ENCODE results near the gene INPP4B. TPM values are rescaled to one million over a fixed set of nuclear protein-coding genes. Genes with fewer than 3 reads are reported as not detected.

INPP4B gene
- total RNA-seq, 1 experiment from 2014 or later, result not detected

DNA sequence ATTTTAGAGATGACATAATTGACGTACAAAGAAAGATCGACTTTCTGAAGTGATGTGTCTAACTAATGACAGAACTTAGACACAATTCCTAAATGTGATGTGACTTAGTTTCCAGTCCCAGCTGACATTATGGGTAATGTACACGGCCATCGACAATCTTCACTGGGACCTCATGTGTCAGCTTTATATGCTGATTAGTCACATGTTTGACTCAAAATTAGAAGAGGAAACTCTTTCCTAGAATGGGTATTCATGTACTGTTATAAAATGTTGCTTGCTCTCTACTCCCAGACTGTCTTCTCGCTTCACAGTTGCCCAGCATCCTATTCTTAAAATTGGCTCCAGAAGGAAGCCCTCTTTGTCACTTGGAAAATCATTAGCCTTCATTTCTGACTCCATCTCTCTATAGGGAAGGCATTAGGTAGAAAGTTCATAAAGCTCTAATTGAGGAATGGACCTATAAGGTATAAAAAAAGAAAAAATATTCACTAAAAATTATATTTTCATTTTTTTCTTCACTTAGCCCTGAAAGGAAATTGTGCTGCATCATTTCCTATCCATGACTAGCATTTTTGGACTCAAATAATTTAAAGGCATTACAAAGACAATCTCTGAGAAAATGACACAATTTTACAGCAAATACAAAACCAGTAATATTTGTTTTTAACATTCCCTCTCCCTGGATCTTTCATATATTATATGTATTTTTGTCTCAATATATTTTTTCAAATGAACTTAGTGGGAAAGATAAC, 554.6 kb downstream of the INPP4B start:
- no peak overlapping the region for H3K4me3 ChIP-seq (ENCODE audit: low read length)
- no peaks in the 10 kb centered on the region for H3K9me3 ChIP-seq (ENCODE audit: low read length)
- H4K20me1 ChIP-seq (ENCODE audit: insufficient read depth, low read depth, low read length), result no peaks in the 10 kb centered on the region
- DNase-seq, result no peak
- no peaks in the 10 kb centered on the region for H3K4me1 ChIP-seq (ENCODE audit: low read length)
- no peaks in the 10 kb centered on the region for H3K36me3 ChIP-seq (ENCODE audit: insufficient read depth, low read length)
- H3K79me2 ChIP-seq (ENCODE audit: low read length), result no peaks in the 10 kb centered on the region
- H3K27me3 ChIP-seq (ENCODE audit: low read length), result no peaks in the 10 kb centered on the region
- H3K4me2 ChIP-seq (ENCODE audit: low read depth, low read length, poor library complexity, severe bottlenecking), result no peak overlapping the region
- no peak overlapping the region for H3K27ac ChIP-seq (ENCODE audit: low read length)
- H3K9me2 ChIP-seq (replicated peaks; ENCODE audit: insufficient read depth, low read length), result no peaks in the 10 kb centered on the region
- no peak overlapping the region for H2AFZ ChIP-seq (ENCODE audit: low read length)
- H3K9ac ChIP-seq (ENCODE audit: low read length), result no peak overlapping the region

- Histone ChIP-seq H3K27me3 (ENCODE audit: low read length) (no peaks in the 10 kb centered on the region), H3K36me3 (ENCODE audit: insufficient read depth, low read length) (no peaks in the 10 kb centered on the region), H3K9me2 (replicated peaks; ENCODE audit: insufficient read depth, low read length) (no peaks in the 10 kb centered on the region), H2AFZ (ENCODE audit: low read length) (no peak overlapping the region), H4K20me1 (ENCODE audit: insufficient read depth, low read depth, low read length) (no peaks in the 10 kb centered on the region), H3K27ac (ENCODE audit: low read length) (no peak overlapping the region), H3K4me3 (ENCODE audit: low read length) (no peak overlapping the region), H3K79me2 (ENCODE audit: low read length) (no peaks in the 10 kb centered on the region), H3K9me3 (ENCODE audit: low read length) (no peaks in the 10 kb centered on the region), H3K9ac (ENCODE audit: low read length) (no peak overlapping the region), H3K4me1 (ENCODE audit: low read length) (no peaks in the 10 kb centered on the region), H3K4me2 (ENCODE audit: low read depth, low read length, poor library complexity, severe bottlenecking) (no peak overlapping the region)
- no peak for DNase-seq
These were observed 558.7 kb downstream of the INPP4B start for GRCh38 chr4:142287371-142287770.

- H3K4me2 ChIP-seq (ENCODE audit: low read depth, low read length, poor library complexity, severe bottlenecking), result no peak overlapping the region
- no peaks in the 10 kb centered on the region for H4K20me1 ChIP-seq (ENCODE audit: insufficient read depth, low read depth, low read length)
- no peaks in the 10 kb centered on the region for H3K36me3 ChIP-seq (ENCODE audit: insufficient read depth, low read length)
- H3K27ac ChIP-seq (ENCODE audit: low read length), result no peak overlapping the region
- H3K9me2 ChIP-seq (replicated peaks; ENCODE audit: insufficient read depth, low read length), result no peaks in the 10 kb centered on the region
- H3K27me3 ChIP-seq (ENCODE audit: low read length), result no peaks in the 10 kb centered on the region
- H3K9me3 ChIP-seq (ENCODE audit: low read length), result no peaks in the 10 kb centered on the region
- no peak for DNase-seq
- H3K79me2 ChIP-seq (ENCODE audit: low read length), result no peaks in the 10 kb centered on the region
- no peak overlapping the region for H2AFZ ChIP-seq (ENCODE audit: low read length)
- H3K9ac ChIP-seq (ENCODE audit: low read length), result no peak overlapping the region
- no peak overlapping the region for H3K4me3 ChIP-seq (ENCODE audit: low read length)
- H3K4me1 ChIP-seq (ENCODE audit: low read length), result no peaks in the 10 kb centered on the region
These were observed 560.9 kb downstream of the INPP4B start for GRCh38 chr4:142285222-142285583.

DNA sequence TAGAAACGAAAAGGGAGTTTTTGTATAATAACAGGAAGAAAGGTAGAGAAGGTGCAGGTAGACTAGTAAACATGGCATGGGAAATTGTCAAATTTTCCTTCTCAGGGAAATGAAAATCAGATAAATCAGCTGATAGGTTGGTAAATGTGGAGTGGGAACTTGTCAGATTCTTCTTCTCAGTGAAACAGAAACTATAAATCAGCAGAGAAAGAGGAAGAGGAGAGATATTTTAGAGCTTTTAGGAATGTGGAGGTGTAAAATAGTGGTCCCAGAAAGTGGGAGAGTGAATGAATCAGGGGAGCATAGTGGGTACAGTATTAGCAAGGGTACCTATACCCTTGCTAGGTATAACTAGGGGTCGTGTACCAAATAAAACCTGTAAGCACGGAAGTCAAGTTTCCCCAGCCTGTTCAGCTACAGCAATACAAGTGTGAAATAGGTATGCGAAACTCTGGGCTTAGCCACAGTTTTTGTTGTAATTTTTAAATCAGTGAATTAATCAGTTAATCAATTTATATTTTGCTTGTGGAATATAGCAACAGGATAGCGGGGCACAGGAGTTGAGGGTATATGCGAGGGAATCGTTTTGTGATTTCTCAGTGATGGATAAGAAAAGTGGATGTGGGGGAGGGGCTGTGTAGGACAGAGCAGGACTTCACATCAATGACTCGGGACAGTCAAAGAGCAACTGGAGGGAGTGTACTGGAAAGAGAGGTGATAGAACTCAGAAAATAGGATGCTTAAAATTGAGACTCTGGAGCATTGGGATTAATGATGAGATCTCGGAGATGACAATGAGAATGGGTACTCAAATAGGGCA, 561.5 kb downstream of the INPP4B start:
- H3K36me3 ChIP-seq (ENCODE audit: insufficient read depth, low read length), result no peaks in the 10 kb centered on the region
- H3K9me2 ChIP-seq (replicated peaks; ENCODE audit: insufficient read depth, low read length), result no peaks in the 10 kb centered on the region
- H3K9ac ChIP-seq (ENCODE audit: low read length), result no peak overlapping the region
- H3K9me3 ChIP-seq (ENCODE audit: low read length), result no peaks in the 10 kb centered on the region
- H4K20me1 ChIP-seq (ENCODE audit: insufficient read depth, low read depth, low read length), result no peaks in the 10 kb centered on the region
- H3K4me3 ChIP-seq (ENCODE audit: low read length), result no peak overlapping the region
- no peak overlapping the region for H2AFZ ChIP-seq (ENCODE audit: low read length)
- no peaks in the 10 kb centered on the region for H3K4me1 ChIP-seq (ENCODE audit: low read length)
- H3K4me2 ChIP-seq (ENCODE audit: low read depth, low read length, poor library complexity, severe bottlenecking), result no peak overlapping the region
- no peak for DNase-seq
- H3K27ac ChIP-seq (ENCODE audit: low read length), result no peak overlapping the region
- H3K27me3 ChIP-seq (ENCODE audit: low read length), result no peaks in the 10 kb centered on the region
- H3K79me2 ChIP-seq (ENCODE audit: low read length), result no peaks in the 10 kb centered on the region

GRCh38 chr4:142282870-142283431, 563.1 kb downstream of the INPP4B start:
- peak; percentile 57 for DNase-seq
- Histone ChIP-seq H3K36me3 (ENCODE audit: insufficient read depth, low read length) (no peaks in the 10 kb centered on the region), H3K27me3 (ENCODE audit: low read length) (no peaks in the 10 kb centered on the region)

GRCh38 chr4:142281999-142282398, 564.1 kb downstream of the INPP4B start:
- Histone ChIP-seq H3K9me2 (replicated peaks; ENCODE audit: insufficient read depth, low read length) (no peaks in the 10 kb centered on the region), H3K4me2 (ENCODE audit: low read depth, low read length, poor library complexity, severe bottlenecking) (no peak overlapping the region), H2AFZ (ENCODE audit: low read length) (no peak overlapping the region), H3K79me2 (ENCODE audit: low read length) (no peaks in the 10 kb centered on the region), H3K27ac (ENCODE audit: low read length) (no peak overlapping the region), H3K9me3 (ENCODE audit: low read length) (no peaks in the 10 kb centered on the region), H3K4me1 (ENCODE audit: low read length) (no peaks in the 10 kb centered on the region), H3K9ac (ENCODE audit: low read length) (no peak overlapping the region), H4K20me1 (ENCODE audit: insufficient read depth, low read depth, low read length) (no peaks in the 10 kb centered on the region), H3K4me3 (ENCODE audit: low read length) (no peak overlapping the region), H3K36me3 (ENCODE audit: insufficient read depth, low read length) (no peaks in the 10 kb centered on the region), H3K27me3 (ENCODE audit: low read length) (no peaks in the 10 kb centered on the region)
- DNase-seq, result no peak

More at GRCh38 chr4:142282870-142283431, 563.1 kb downstream of the INPP4B start:
- H2AFZ ChIP-seq (ENCODE audit: low read length), result no peak overlapping the region
- no peak overlapping the region for H3K9ac ChIP-seq (ENCODE audit: low read length)
- no peaks in the 10 kb centered on the region for H3K4me1 ChIP-seq (ENCODE audit: low read length)
- no peaks in the 10 kb centered on the region for H3K9me2 ChIP-seq (replicated peaks; ENCODE audit: insufficient read depth, low read length)
- no peak overlapping the region for H3K27ac ChIP-seq (ENCODE audit: low read length)
- no peaks in the 10 kb centered on the region for H4K20me1 ChIP-seq (ENCODE audit: insufficient read depth, low read depth, low read length)
- H3K9me3 ChIP-seq (ENCODE audit: low read length), result no peaks in the 10 kb centered on the region
- H3K4me2 ChIP-seq (ENCODE audit: low read depth, low read length, poor library complexity, severe bottlenecking), result no peak overlapping the region
- no peak overlapping the region for H3K4me3 ChIP-seq (ENCODE audit: low read length)
- no peaks in the 10 kb centered on the region for H3K79me2 ChIP-seq (ENCODE audit: low read length)

DNA sequence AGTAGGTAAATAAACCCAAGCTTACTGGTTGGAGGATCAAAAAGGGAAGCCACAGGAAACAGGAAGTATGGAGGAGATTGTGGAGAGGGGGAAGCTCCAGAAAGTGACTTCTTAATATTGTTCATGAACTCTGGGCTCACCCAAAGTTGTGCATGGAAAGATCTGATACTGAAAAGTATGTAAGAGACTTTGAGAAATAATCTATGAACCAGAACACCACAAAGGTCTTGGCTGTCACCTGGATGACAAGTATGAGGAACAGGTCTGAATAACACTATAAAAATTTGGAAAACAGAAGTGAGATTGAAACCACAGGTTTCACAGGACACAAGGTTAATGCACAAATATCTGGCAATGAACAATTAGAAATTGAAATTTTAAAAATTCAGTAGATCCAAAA, 567.4 kb downstream of the INPP4B start:
- no peak overlapping the region for H3K27ac ChIP-seq (ENCODE audit: low read length)
- H3K4me3 ChIP-seq (ENCODE audit: low read length), result no peak overlapping the region
- H4K20me1 ChIP-seq (ENCODE audit: insufficient read depth, low read depth, low read length), result no peaks in the 10 kb centered on the region
- H3K4me1 ChIP-seq (ENCODE audit: low read length), result no peaks in the 10 kb centered on the region
- no peaks in the 10 kb centered on the region for H3K9me3 ChIP-seq (ENCODE audit: low read length)
- no peaks in the 10 kb centered on the region for H3K79me2 ChIP-seq (ENCODE audit: low read length)
- H3K36me3 ChIP-seq (ENCODE audit: insufficient read depth, low read length), result no peaks in the 10 kb centered on the region
- no peak overlapping the region for H3K9ac ChIP-seq (ENCODE audit: low read length)
- H3K4me2 ChIP-seq (ENCODE audit: low read depth, low read length, poor library complexity, severe bottlenecking), result no peak overlapping the region
- no peak overlapping the region for H2AFZ ChIP-seq (ENCODE audit: low read length)
- H3K9me2 ChIP-seq (replicated peaks; ENCODE audit: insufficient read depth, low read length), result no peaks in the 10 kb centered on the region
- no peaks in the 10 kb centered on the region for H3K27me3 ChIP-seq (ENCODE audit: low read length)
- DNase-seq, result no peak

GRCh38 chr4:142278171-142278570, 567.9 kb downstream of the INPP4B start:
- Histone ChIP-seq H3K4me1 (ENCODE audit: low read length) (no peaks in the 10 kb centered on the region), H3K4me3 (ENCODE audit: low read length) (no peak overlapping the region), H2AFZ (ENCODE audit: low read length) (no peak overlapping the region), H3K36me3 (ENCODE audit: insufficient read depth, low read length) (no peaks in the 10 kb centered on the region), H4K20me1 (ENCODE audit: insufficient read depth, low read depth, low read length) (no peaks in the 10 kb centered on the region), H3K79me2 (ENCODE audit: low read length) (no peaks in the 10 kb centered on the region), H3K4me2 (ENCODE audit: low read depth, low read length, poor library complexity, severe bottlenecking) (no peak overlapping the region), H3K27ac (ENCODE audit: low read length) (no peak overlapping the region), H3K9me3 (ENCODE audit: low read length) (no peaks in the 10 kb centered on the region), H3K9me2 (replicated peaks; ENCODE audit: insufficient read depth, low read length) (no peaks in the 10 kb centered on the region), H3K9ac (ENCODE audit: low read length) (no peak overlapping the region), H3K27me3 (ENCODE audit: low read length) (no peaks in the 10 kb centered on the region)
- no peak for DNase-seq
